ENCODE results near the gene SULT4A1. TPM values are rescaled to one million over a fixed set of nuclear protein-coding genes. Genes with fewer than 3 reads are reported as not detected.

Gene SULT4A1
- total and polyA plus RNA-seq, 9 of the 15 experiments (the other 6 are each of a cell fraction or from before 2014, with no cell fraction given), result 0.03 to 0.20 (median 0.09) TPM; not detected in 3

DNA sequence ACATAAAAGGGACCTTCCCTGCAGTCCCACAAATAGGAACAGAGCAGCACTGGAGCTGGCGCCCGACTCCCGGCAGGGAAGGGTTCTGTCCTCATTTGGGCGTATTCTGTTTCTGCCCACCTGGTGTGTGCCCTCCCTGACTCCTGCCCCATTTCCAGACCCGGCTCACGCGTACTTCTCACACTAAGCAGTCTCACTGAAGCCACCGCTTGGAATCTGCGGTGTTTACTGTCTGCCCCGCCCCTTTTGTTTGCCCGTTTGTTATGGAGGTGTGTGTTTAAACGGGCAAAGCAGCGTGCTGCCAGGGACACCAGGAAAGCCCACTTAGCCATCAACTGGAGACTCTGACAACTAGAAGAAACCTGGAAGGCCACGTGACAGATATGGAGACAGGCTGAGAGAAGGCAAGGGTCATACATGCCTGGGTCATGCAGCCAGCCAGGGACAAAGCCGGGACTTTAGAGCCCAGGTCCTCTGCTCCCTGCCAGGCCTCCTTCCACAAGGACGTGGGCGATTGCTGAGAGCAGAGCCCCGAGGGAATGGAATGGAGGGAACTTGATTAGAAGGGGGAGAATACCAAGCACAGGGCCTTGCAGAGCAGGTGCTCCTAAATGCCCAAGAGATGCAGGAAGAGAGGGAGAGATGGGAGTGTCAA, 41.5 kb downstream of the SULT4A1 start (continued):
- TF ChIP-seq, protein P1, sequence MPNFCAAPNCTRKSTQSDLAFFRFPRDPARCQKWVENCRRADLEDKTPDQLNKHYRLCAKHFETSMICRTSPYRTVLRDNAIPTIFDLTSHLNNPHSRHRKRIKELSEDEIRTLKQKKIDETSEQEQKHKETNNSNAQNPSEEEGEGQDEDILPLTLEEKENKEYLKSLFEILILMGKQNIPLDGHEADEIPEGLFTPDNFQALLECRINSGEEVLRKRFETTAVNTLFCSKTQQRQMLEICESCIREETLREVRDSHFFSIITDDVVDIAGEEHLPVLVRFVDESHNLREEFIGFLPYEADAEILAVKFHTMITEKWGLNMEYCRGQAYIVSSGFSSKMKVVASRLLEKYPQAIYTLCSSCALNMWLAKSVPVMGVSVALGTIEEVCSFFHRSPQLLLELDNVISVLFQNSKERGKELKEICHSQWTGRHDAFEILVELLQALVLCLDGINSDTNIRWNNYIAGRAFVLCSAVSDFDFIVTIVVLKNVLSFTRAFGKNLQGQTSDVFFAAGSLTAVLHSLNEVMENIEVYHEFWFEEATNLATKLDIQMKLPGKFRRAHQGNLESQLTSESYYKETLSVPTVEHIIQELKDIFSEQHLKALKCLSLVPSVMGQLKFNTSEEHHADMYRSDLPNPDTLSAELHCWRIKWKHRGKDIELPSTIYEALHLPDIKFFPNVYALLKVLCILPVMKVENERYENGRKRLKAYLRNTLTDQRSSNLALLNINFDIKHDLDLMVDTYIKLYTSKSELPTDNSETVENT (CRISPR knock-in tag; IDR thresholded peaks at IDR 0.05), result no peak
- TF ChIP-seq GTF2F1 (IDR thresholded peaks at IDR 0.05; ENCODE audit: low read depth, low read length) (no peak), ZNF507 (tag; conservative IDR thresholded peaks at IDR 0.05) (no peak), HCFC1 (IDR thresholded peaks at IDR 0.05; ENCODE audit: low read depth, low read length) (no peak), ZC3H4 (CRISPR knock-in tag; IDR thresholded peaks at IDR 0.05; ENCODE audit: borderline replicate concordance) (no peak), TRIM24 (IDR thresholded peaks at IDR 0.05) (no peak), GTF2A2 (tag; IDR thresholded peaks at IDR 0.05) (no peak)

DNA sequence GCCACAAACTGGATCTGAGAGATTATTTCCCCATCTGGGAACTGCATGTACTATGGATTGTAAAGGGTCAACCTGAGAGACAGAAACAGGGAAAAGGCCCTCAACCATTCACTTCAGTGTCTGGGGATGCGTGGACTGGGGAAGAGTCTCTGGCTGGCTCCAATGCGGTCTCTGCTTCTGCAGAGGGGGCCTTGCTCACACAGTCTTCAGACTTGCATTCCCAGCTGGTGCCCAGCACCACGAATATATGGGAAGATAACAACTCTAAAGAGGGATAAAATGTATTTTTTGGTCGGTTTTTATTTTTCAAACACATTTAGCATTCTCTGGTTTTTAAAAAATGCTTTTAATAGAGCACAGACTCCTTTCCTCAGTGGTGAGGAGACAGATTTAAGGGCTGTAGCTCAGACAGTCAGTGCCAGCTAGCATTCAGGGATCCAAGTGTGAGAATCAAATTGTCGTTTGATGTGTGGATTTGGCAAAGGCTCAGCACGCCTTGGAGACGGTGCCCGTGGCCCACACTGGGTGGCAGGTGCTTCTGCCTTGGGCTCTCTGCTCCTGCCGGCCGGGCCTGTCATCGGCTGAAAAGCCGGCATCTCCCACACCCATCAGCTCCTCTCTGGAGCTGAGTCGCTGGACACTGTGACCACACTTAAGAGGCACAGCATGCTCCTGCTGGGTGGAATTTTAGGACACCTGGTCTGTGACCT, 42.2 kb downstream of the SULT4A1 start:
- no peak overlapping the region for H3K27ac ChIP-seq (ENCODE audit: extremely low read depth, low read depth, low read length)
- H3K79me2 ChIP-seq (ENCODE audit: control insufficient read depth, insufficient read depth, low read length), result no peaks in the 10 kb centered on the region
- BruUV-seq (replicated peaks), result no TSS peak
- WGBS (ENCODE audit: insufficient coverage, low coverage, missing lambda C conversion rate), result 3% methylated on average over 9 of the region's 13 CpGs
- H3K4me1 ChIP-seq (replicated peaks in 1 of 2; ENCODE audit: control insufficient read depth in 2 of 2, insufficient read depth in 2 of 2, low read length in 2 of 2), result no peaks in the 10 kb centered on the region
- DNase-seq (ENCODE audit: extremely low read depth in 1 of 4, low spot score in 3 of 4), result no peak
- ChIA-PET CTCF (ENCODE audit: low intra/inter-chr PET ratio) (no interaction called here), POLR2A (no interaction called here)
- H3K9me1 ChIP-seq (ENCODE audit: control insufficient read depth, insufficient read depth, low read length), result no peaks in the 10 kb centered on the region
- peaks cover 5% of the 10 kb centered on the region; the same call in 1 of the 2 replicates for H4K20me1 ChIP-seq (replicated peaks; ENCODE audit: control insufficient read depth, insufficient read depth, low read length)
- H2AFZ ChIP-seq (ENCODE audit: low read depth, low read length), result no peak overlapping the region
- FAIRE-seq, result no peak
- H3K4me3 ChIP-seq, result no peak overlapping the region
- no peak overlapping the region for H3K9ac ChIP-seq (ENCODE audit: insufficient read depth in 1 of 2, low read depth in 2 of 2, low read length in 2 of 2)
- no peaks in the 10 kb centered on the region for H3K9me3 ChIP-seq (replicated peaks; ENCODE audit: control insufficient read depth, insufficient read depth, low read depth, low read length)
- no peak overlapping the region for H3K4me2 ChIP-seq (ENCODE audit: insufficient read depth, low read length)
- in situ Hi-C loops (cut with MboI), result no loop called here
- intact Hi-C loops (cut with micrococcal nuclease), result no loop called here
- H3K36me3 ChIP-seq (ENCODE audit: control insufficient read depth, insufficient read depth, low read length), result no peaks in the 10 kb centered on the region
- no peak for ATAC-seq
- peaks cover 7 to 56% of the 10 kb centered on the region in 2 experiments; a peak in 3 of 5 replicates for H3K27me3 ChIP-seq (ENCODE audit: control insufficient read depth in 2 of 2, insufficient read depth in 2 of 2, low read length in 2 of 2)
- TF ChIP-seq, protein P1 (CRISPR knock-in tag; IDR thresholded peaks at IDR 0.05), result no peak
- TF ChIP-seq KLF16 (IDR thresholded peaks at IDR 0.05) (no peak), ZNF766 (CRISPR knock-in tag; conservative IDR thresholded peaks at IDR 0.05) (no peak), ZNF121 (CRISPR knock-in tag; conservative IDR thresholded peaks at IDR 0.05) (no peak), TRIM24 (IDR thresholded peaks at IDR 0.05) (no peak)
- TF ChIP-seq, protein P2, sequence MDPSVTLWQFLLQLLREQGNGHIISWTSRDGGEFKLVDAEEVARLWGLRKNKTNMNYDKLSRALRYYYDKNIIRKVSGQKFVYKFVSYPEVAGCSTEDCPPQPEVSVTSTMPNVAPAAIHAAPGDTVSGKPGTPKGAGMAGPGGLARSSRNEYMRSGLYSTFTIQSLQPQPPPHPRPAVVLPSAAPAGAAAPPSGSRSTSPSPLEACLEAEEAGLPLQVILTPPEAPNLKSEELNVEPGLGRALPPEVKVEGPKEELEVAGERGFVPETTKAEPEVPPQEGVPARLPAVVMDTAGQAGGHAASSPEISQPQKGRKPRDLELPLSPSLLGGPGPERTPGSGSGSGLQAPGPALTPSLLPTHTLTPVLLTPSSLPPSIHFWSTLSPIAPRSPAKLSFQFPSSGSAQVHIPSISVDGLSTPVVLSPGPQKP (CRISPR knock-in tag; IDR thresholded peaks at IDR 0.05), result no peak
- TF ChIP-seq, protein P3, sequence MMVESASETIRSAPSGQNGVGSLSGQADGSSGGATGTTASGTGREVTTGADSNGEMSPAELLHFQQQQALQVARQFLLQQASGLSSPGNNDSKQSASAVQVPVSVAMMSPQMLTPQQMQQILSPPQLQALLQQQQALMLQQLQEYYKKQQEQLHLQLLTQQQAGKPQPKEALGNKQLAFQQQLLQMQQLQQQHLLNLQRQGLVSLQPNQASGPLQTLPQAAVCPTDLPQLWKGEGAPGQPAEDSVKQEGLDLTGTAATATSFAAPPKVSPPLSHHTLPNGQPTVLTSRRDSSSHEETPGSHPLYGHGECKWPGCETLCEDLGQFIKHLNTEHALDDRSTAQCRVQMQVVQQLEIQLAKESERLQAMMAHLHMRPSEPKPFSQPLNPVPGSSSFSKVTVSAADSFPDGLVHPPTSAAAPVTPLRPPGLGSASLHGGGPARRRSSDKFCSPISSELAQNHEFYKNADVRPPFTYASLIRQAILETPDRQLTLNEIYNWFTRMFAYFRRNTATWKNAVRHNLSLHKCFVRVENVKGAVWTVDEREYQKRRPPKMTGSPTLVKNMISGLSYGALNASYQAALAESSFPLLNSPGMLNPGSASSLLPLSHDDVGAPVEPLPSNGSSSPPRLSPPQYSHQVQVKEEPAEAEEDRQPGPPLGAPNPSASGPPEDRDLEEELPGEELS (CRISPR knock-in tag; IDR thresholded peaks at IDR 0.05; ENCODE audit: borderline replicate concordance), result no peak
